Dedifferentiated amniotic fluid mesenchymal stem cell (primary cell): ENCODE measurements around the gene NIPAL1.

ENCODE experiments used
- DNase-seq: peaks from one replicate; pipeline ENCODE4 v3.0.0-alpha.2; 2016; ENCODE audit errors: extremely low spot score

Gene NIPAL1

DNA sequence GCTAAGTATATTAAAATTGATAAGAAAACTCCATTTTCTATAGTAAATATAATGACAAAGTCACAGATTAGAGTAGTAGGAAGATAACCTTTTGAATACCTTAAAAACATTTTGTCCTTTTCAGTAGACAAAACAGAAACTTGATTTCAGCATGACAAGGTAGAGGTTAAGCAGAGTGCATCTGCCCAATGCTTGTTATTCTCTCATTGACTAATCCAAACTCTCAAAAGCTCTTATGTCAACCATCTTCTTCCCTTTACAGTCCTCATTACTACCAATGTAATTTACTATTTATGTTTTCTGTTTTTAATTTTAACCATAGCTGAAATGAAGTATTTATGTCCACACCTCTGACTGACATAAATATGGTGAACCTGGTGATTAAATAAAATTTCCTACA lies 11.1 kb downstream of the NIPAL1 start:
- DNase-seq = no peak

GRCh38 chr4:48028696-48029095 lies 12.1 kb downstream of the NIPAL1 start:
- no peak for DNase-seq

DNA sequence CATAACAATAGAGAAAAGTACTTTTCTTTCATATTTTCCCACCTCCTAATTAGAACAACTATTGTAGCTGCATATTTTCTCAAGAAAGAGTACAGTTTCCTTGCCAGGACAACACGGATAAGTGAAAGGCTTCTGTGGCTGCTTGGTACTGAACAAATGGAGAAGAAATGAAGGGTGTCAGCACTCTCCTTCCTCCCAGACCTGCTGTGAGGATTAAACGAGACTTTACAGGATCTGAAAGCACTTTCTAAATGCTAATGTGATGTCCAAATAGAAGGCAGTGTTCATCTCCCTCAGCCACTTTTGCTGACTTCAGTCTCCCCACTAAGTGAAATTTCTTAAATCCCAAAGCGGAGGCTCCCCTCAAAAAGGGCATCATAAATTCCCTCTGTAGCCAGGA lies 13.9 kb downstream of the NIPAL1 start:
- no peak for DNase-seq

GRCh38 chr4:48031802-48032525 lies 15.4 kb downstream of the NIPAL1 start:
- peak; percentile 55 for DNase-seq

GRCh38 chr4:48032721-48033120 lies 16.1 kb downstream of the NIPAL1 start:
- DNase-seq = no peak

DNA sequence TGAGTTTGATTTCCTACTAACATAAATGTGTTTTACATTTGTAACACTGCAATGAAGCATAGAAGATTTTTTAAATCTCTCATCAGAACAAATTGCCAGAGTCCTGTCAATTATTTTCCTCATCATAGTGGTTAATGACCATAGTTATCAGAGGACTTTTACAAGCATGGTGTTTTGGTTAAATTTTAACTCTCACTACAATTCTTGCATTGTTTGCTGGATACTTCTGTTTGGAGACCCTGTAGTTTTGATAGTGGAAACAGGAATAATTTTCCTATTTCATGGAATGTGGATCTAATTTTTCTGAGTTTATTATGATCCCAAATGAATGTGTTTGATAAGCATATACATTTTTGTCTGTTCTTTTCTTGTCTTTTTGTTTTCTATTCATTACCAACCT lies 16.8 kb downstream of the NIPAL1 start:
- no peak for DNase-seq

DNA sequence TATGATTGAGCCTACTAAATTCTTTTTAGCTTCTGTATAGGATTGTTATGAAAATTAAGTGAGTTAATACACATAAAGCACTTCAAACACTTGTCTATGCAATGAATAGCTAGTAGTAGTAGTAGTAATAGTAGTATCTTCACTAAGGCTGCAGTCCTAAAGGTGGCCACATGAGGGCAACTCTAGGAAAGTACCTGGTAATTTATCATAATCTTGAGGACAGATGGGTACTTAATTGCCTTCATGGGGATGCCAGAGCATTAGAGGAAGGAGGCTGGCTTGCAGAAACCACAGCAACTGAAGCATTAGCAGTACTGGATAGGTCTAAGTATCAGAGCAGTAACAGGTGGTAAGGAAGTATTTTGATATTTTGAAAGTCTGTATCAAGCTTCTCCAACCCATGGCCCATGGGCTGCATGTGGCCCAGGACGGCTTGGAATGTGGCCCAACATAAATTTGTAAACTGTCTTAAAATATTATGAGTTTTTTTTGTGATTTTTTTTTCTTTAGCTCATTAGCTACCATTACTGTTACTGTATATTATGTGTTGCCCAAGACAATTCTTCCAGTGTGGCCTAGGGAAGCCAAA lies 17.3 kb downstream of the NIPAL1 start:
- DNase-seq = no peak

- DNase-seq = no peak
Measured at GRCh38 chr4:48035952-48036351, 19.4 kb downstream of the NIPAL1 start.

DNA sequence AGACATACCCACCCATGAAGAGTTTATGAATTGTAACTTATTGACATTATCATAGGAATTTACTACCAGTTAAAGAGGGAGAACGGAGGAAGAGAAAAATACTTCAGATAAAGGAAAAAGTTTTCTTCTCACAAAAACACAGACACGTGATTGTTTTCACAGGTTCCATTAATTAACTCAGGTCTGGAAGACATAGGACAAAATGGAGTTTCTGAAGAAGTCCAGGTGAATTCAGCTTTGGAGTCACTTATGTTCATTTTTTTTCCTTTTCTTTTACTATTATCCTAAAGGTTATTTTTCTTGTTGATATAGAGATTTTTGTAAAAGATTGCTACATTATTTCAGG lies 20.5 kb downstream of the NIPAL1 start:
- DNase-seq = no peak

- DNase-seq = no peak
Measured at GRCh38 chr4:48038666-48039065, 22.1 kb downstream of the NIPAL1 start.

DNA sequence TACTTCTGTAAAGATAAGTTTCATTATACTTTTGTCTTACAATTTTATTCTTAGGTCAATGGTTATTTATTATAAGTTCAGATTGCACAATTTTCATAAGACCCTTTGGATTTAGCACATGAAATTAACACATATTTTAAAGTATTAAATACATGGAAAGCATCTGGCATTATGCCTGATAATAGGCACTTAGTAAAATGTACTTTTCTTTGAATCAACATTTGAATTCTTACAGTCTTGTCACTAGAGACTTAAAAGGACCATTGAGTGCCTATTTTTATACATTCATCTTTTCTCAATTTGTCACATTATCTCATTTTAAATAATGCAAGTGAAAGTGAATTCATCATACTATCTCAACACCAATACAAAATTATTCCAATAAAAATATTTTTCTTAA lies 23.0 kb downstream of the NIPAL1 start:
- DNase-seq = no peak

DNA sequence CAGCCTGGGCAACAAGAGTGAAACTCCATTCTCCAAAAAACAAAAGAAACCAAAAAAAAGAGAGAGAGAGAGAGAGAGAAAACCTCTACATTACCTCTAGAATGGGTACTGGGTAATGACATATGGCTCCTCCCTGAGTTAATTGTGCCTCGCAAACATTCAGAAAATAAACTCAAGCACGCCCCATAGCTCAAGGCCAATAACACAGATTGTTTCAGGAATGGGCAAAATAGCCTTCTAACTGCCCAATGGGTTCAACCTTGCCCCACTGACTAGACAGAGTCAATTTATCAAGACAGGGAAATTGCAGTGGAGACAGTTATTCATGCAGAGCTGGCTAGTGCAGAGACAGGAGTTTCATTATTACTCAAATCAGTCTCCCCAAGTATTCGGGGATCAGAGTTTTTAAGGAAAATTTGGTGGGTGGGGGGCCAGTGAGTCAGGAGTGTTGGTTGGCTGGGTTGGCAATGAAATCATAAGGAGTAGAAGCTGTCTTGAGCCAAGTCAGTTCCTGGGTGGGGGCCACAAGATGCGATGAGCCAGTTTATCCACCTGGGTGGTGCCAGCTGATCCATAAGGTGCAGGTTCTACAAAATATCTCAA lies 25.1 kb downstream of the NIPAL1 start:
- DNase-seq = no peak

DNA sequence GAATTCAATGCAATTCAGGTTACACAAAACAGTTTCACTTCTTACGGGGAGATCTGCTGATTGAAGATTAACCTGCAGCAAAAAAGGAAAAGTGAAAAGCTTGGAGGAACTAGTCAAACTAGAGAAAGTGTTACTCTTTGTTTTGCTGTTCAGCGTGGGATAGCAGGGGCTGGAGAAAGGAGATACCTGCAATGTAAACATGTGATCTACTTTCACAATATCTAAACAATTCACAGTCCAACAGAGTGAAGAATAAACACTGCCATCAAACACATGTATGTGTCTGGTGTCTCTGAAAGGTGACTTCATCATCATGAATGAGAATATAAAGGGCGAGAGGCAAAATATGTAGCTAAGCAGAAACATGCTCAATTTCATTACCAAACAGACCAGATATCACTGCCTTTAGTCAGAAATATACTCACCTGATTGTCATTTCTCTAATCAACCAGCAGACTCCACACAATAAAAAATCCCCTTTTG lies 26.4 kb downstream of the NIPAL1 start:
- no peak for DNase-seq

- DNase-seq = no peak
Measured at GRCh38 chr4:48043504-48043903, 26.9 kb downstream of the NIPAL1 start.

- DNase-seq = no peak
Measured at GRCh38 chr4:48044298-48044697, 27.7 kb downstream of the NIPAL1 start.

DNA sequence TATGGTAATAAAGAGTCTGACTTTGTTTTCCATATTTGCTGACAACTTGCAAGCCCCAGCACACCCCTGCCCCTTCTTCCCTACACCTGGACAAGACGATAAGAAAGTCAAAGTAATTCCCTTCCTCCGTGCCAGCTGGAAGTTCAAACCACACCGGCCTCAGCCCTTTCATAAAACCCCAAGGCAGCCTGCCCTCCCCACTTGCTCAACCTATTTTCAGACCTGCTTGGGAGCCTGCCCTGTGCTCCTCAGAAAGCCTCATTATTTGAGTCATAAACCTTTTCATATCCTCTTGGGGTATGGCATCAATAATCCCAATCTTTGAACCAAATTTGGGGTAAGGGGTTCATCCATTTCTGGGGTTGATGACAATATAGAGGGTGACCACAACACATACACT lies 29.5 kb downstream of the NIPAL1 start:
- no peak for DNase-seq

DNA sequence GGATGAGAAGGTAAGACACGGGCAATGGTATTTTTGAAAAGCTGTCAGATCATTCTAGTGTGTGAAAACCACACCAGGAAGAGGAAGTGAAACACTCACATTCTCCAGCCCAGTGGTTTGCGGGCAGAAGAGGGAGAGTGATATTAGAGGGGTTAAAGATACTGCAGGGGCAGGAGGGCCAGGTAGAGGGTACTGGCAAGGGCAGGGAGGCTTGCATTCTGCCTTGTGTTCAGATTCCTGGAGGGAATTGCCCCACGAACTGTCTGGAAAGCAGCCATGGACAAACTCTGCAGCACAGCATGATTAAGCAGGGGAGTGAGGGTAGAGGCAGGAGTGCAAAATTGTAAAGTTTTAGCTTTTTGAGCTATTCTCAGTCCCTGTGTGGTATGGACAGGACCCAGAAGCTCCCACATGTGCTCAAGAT lies 30.9 kb downstream of the NIPAL1 start:
- no peak for DNase-seq

DNA sequence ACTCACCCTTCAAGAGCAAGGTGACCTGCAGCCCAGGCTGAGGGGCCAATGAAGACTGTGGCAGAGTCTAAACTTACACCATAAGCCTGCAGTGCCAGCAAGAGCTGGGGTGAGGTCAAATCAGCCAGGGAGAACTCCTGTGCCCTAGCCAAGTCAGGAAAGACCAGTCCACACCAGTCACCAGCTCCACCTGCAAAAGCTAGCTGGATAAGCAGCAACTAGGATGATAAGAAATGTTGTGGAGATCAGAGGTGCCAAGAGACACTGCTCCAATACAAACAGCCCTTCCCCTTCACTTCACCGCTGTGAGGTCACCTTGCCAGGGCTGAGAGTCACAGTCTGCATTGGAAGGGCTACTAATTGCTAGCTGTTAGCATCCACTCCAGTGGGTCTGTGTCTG lies 31.3 kb downstream of the NIPAL1 start:
- no peak for DNase-seq

DNA sequence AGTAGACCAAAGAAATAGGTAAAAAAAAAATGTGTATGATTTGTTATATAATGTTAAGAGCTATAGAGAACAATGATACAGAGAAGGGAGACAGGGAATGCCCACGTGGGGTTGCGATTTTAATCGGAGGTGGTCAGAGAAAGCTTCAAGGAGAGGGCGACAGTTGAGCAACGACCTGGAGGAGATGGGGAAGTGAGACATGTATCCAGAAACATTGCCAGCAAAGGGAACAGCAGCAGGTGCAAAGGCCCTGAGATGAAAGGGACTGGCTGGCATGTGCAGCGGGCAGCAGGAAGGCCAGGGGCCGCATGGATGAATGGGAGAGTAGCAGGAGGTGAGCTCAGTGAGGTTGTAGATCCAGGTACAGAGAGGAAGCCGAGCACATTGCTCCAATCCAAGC lies 32.9 kb downstream of the NIPAL1 start:
- DNase-seq = no peak

- DNase-seq = no peak
Measured at GRCh38 chr4:48051078-48051477, 34.5 kb downstream of the NIPAL1 start.

DNA sequence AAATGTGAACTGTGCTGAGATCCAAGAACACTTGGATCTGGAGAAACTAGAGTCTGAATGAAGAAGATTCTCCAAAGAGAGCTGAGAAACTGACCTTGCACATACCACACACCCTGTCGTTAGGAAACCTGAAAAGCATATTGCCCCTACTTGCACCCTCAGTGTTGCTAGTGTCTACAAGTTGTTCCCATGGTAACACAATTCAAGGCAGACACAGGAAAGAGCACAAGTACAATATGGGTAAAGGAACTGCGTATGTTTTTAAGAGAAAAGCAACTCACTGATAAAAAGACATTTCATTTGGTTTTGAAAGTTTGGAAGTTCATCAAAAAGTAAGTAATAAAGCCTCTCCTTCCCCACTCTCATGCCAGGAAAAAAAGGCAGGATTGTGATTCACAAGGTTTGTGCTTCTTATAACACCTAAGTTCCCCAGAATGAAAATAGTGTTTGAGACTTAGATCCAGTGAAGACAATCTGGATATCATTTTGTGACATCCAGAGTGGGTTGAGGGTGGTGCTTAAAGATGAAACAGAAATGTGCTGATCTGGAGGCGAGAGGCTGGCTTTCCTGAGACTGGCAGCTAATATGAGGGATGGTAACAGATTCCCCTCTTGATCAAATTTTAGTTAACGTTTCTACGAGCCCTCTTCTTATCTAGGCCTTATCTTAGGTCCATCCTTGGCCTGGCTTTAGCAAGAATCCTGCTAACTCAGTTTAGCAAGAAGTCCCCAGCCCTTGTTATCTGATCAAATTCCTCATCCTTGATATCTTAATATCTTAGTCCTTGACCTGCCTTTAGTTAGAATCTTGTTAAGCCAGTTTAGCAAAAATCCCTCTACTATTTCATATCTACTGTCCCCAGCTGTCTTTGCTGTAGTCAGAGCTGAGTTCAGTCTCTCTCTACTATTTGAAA lies 42.3 kb downstream of the NIPAL1 start:
- DNase-seq = no peak

DNA sequence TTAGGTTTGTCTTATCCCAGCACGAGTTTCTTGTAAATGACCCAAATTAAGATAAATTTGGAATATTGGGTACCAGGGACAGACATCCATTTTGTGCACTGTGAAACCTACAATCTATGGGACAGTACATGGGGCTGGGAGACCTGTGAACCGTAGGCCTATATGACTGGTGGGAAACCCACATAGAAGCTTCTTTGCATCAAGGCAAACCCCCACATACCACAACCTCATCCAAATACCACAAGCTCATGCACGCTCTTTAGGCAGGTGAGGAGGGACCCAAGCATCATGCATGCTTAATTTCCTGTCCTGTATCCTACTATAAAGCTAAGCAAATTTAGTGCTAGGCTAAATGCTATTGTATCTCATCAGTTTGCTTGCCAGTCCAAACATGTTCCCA lies 47.8 kb downstream of the NIPAL1 start:
- no peak for DNase-seq
